Activated CD4-positive, alpha-beta T cell treated with anti-CD3 and anti-CD28 coated beads for 4 hours (primary cell): ENCODE measurements around the gene XPO6.
A peak's percentile ranks its signal among the peaks of the same experiment; 100 is the strongest.
"Not testable (repeated sequence)": the region's sequence is repeated elsewhere in the genome, so short reads cannot be mapped to it uniquely, and the experiment has no call there.

Experiments
- DNase-seq, 2 donors: peaks; one replicate each; pipeline ENCODE4 v3.0.0-alpha.2; 2020

The XPO6 gene

GRCh38 chr16:28145796-28146195 lies 66.0 kb downstream of the XPO6 start:
- DNase-seq, result no peak

GRCh38 chr16:28140788-28141618 lies 70.8 kb downstream of the XPO6 start:
- peak; percentile 44 to 63 for DNase-seq

DNA sequence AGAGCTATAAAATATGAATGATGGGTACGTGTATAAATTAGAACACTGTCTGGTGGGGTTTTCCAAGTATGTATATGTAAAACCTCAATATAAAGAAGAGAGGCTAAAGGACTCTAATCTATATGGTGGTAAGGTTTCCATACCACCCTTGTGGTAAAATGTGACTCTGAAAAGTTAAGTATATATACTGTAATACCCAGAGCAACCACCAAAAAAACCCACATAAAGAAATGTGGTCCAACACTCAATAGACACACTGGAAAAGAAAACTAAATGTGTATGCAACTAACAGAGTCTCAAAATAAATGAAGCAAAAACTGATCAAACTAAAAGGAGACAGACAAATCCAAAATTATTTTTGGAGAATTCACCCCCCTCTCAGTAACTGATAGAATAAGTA lies 72.2 kb downstream of the XPO6 start:
- no peak for DNase-seq

- DNase-seq, result peak; percentile 26 to 35
Measured at GRCh38 chr16:28136751-28137434, 74.9 kb downstream of the XPO6 start.

- DNase-seq, result no peak
Measured at GRCh38 chr16:28133666-28134065, 78.1 kb downstream of the XPO6 start.

DNA sequence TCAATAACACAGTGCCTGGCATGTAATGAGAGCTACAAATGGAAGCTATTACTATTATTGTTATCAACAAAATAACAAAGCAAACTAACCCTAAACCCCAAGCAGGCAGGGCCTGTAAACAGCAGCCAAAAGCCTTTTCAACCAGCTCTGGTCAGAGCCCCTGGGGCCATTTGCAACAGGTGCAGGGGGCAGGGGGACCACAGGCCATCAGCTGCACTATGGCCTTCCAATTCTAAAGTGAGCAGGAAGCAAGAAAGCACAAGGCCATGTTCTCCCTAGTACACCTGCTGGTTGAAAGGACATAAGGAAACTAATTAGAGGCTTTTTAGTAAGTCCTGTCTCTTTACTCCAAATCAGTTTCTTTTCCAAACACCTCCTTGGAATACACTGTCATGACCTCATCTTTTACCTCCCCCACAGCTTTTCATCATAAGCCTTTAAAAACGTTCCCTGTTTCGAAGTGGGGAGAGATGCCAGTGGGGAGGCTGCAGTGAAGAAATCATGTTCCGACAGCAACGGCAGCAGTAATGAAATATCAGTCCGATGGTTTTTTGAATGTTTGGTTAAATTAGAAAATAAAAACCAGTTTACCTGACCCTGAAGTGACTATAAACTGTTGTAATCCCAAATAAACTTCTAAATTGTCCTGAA lies 79.9 kb downstream of the XPO6 start:
- no peak for DNase-seq

GRCh38 chr16:28131181-28131580 lies 80.6 kb downstream of the XPO6 start:
- DNase-seq, result no peak

DNA sequence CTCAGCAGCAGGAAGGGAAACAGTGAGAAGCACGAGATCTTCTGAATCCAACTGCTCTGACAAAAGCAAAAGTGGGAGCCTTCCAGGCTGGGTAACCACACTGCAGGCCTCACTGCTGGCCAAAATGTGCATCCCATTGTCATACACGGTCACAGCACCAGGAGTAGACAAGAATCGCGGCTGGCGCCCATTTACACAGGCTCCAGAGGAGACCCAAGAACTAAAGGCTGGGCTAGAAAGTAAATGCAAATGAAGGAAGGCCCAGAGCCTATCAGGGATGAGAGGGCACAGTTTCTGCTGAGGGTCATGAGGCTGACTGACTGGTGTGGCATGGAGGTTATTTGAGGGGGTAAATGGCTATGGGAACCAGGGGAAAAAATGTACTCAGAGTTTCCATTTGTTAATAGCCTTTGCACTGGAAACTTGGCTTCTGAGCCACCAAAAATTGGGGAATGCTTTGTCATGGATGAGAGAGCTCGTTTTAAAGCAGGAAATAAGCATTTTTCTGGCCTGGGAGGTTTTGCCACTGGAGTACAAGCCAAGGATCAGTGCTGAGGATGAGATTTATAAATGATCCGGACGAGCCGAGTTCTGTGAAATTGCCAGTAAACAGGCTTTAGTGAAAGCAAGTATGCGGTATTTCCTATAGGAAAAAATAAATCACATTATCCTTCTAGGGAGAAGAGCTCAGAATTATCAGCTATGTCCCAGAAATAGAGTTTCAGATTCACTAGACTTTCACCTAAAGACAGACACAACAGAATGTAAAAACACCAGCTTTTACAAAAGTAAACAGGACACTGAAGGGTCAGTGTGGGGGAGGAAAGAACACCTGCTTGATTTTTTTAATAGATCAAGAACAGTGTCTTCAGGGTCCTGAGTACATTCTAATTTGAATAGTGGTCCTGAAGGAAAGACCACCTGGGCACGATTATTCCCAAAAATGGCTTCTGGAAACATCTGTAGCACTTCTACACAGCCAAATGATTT lies 81.4 kb downstream of the XPO6 start:
- no peak for DNase-seq

- DNase-seq, result no peak
Measured at GRCh38 chr16:28126684-28127620, 84.8 kb downstream of the XPO6 start.

DNA sequence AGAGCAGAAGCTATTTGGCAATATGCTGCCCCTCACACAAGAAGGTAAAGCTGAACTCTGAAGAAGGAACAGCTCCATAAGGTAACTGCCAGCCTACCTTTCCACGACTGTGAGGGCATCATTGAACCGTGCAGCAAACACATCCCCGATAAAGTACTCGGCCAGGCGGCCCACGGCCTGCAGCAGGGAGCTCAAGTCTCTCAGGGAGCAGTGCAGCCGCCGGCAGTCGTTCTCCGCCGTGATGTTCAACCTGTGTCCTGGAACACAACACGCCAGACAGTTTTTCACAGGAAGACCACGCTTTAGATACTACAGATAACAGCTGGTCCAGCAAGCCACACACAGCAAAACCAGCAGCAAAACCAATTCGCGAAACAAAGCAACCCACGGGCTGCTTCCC lies 86.2 kb downstream of the XPO6 start:
- DNase-seq, result no peak

- DNase-seq, result no peak
Measured at GRCh38 chr16:28121527-28121926, 90.2 kb downstream of the XPO6 start.

DNA sequence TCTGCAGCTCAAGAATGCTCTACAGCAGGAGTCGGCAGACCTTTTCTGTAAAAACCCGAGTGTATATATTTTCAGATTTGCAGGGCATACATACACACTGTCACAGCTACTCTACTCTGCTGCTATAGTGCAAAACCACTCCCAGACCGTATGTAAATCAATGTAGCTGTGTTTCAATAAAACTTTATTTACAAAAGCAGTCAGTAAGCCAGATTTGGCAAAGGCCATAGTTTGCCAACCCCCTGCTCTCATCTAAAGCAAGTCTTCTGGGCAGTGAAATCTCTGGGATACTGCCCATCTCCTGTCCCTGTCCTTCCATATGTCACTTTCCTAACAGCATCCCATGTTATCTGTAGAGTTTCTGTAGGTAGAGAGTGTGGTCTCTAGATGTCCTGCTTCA lies 91.0 kb downstream of the XPO6 start:
- DNase-seq, result no peak

DNA sequence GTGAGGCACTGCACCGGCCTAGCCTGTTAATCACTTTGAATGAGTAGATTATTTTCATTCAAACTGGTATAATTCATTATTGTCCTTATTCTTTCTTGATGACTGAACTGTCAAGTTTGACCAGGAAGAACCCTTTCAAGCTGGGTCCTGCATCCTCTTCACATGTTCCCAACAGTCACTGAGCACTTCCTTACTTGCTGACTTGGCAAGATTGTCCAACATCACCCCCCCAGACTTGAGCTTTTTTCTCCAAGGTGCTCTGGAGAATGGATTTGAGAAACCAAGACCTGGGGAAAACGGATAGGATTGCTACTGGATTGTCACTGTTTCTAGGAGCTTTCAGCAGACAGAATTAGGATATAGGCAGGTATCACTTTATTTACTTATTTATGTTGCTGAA lies 93.1 kb downstream of the XPO6 start:
- DNase-seq, result no peak

DNA sequence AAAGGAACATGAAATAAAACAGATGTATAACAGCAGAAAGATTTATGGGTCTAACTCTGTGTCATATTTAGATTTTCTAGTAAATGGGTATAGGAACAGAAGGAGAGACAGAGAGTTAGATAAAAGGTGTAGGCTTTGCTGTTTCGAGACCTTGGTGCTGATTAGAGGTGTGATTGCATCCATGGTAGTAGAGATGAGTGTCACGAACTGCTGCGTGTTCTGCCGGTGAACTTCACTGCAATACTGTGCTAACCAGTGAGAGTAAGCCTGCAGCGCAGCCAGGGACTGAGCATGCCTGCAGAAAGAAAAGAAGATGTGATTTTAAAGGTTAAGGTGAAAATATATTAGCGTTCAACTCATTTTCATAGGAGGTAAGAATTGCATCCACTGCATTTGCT lies 94.6 kb downstream of the XPO6 start:
- DNase-seq, result no peak

DNA sequence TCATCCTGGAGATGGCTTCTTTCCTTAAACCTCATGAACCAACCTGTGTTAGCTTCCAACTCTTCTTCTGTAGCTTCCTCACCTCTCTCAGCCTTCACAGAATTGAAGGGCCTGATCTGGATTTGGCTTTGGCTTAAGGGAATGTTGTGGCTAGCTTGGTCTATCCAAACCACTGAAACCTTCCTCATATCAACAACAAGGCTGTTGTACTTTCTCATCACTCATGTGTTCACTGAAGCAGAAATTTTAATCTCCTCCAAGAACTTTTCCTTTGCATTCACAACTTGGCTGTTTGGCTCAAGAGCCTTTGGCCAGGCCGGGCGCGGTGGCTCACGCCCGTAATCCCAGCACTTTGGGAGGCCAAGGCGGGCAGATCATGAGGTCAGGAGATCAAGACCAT lies 95.9 kb downstream of the XPO6 start:
- not testable (repeated sequence) for DNase-seq

- DNase-seq, result no peak
Measured at GRCh38 chr16:28112908-28113307, 98.9 kb downstream of the XPO6 start.

GRCh38 chr16:28110977-28111376 lies 100.8 kb downstream of the XPO6 start:
- no peak for DNase-seq

DNA sequence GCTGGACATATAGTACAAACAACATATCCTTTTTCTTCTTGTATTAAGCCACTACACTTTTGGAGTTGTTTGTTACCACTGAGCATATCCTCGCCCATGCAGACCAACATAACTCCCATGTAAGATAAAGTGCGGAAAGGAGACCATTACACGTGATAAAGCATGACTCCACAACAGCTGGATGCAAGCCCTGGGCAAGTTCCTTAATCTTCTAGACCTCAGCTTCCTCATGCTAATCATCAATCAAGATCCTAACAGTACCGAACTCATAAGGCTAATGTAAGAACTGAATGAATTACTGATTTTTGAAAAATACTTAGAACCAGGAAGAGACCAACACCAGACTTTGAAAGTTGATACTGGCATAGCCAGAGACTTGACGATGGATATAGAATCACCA lies 101.3 kb downstream of the XPO6 start:
- DNase-seq, result no peak

DNA sequence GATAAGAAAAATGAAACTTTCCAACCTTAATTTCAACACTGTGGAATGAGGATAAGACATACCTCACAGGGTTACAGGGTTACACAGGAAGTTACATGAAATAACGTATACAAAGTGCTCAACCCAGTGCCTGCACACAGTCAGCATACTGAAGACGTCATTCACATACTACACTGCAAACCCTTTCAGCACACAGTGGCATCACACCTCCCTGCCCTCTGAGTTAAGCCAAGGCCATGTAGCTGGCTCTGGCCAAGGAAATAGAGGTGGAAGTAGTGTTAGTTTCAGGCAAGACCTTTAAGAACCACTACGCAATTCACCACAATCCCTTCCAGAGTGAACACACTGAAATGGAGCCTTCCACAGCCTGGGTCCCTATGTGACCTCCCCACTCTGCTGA lies 101.7 kb downstream of the XPO6 start:
- no peak for DNase-seq

DNA sequence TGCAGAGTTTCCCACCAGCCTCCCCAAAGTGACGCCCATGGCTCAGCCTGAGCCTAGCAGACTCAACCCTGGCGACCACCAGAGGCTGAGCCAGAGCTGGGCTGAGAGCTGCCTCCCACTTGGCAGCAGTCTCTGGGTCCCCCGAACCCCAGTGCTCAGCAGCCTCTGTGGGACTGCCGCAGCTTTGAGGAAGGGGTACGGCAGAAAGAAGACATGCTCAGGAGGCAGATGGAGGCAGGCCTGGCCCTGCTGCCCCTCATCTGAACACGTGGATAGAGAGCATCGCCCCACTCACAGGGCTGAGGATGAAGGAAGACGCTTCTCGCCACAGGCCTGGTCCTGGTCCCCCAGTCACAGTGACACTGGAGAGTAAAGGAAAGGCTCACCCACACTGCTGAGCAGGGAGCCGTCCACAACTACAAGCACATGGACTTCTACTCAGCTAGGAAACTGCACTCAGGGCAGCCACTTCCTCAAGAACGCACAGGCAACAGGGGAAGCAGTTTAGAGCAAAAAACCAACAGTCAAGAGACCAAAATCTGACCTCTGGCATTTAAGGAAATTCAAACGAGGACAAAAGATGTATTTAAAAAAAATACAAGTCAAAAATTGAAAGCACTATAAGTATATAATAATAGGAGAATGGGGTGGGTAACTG lies 103.0 kb downstream of the XPO6 start:
- DNase-seq, result no peak

GRCh38 chr16:28107232-28107631 lies 104.5 kb downstream of the XPO6 start:
- no peak for DNase-seq
